H9 (cell line): ENCODE results near the gene SMARCA2. TPM values are rescaled to one million over a fixed set of nuclear protein-coding genes. Genes with fewer than 3 reads are reported as not detected.

ENCODE experiments used
- DNase-seq: peaks from one replicate; pipeline ENCODE4 v3.0.0-alpha.2; 2017
- H2AFZ ChIP-seq: one replicate; pipeline ENCODE4 v1.6.1; 2013; ENCODE audit warnings: mild to moderate bottlenecking, low read length, control low read depth, moderate library complexity
- H2AK5ac ChIP-seq: 2 replicates; pipeline ENCODE4 v1.6.1; 2013; ENCODE audit warnings: low read length, control low read depth, mixed read lengths; ENCODE audit not compliant: insufficient read length
- H2BK120ac ChIP-seq: one replicate; pipeline ENCODE4 v1.6.1; 2013; ENCODE audit warnings: low read depth, mild to moderate bottlenecking, low read length, control low read depth, inconsistent platforms; ENCODE audit not compliant: poor library complexity, severe bottlenecking
- H2BK12ac ChIP-seq: 2 replicates; pipeline ENCODE4 v1.6.1; 2013; ENCODE audit warnings: low read length, control low read depth, mixed read lengths, low read depth; ENCODE audit not compliant: insufficient read length
- H2BK15ac ChIP-seq: 2 replicates; pipeline ENCODE4 v1.6.1; 2013; ENCODE audit warnings: low read depth, low read length, control low read depth
- H2BK20ac ChIP-seq: one replicate; pipeline ENCODE4 v1.6.1; 2013; ENCODE audit warnings: low read depth, mild to moderate bottlenecking, low read length, control low read depth, inconsistent platforms; ENCODE audit not compliant: poor library complexity, severe bottlenecking
- H2BK5ac ChIP-seq: 2 replicates; pipeline ENCODE4 v1.6.1; 2013; ENCODE audit warnings: low read length, control low read depth, mixed read lengths; ENCODE audit not compliant: insufficient read length
- H3K14ac ChIP-seq: 2 replicates; pipeline ENCODE4 v1.6.1; 2013; ENCODE audit warnings: low read length, control low read depth; ENCODE audit not compliant: insufficient read depth
- H3K18ac ChIP-seq: 2 replicates; pipeline ENCODE4 v1.6.1; 2013; ENCODE audit warnings: low read depth, mild to moderate bottlenecking, mixed read lengths, low read length, control low read depth; ENCODE audit not compliant: insufficient read length
- H3K23ac ChIP-seq: 2 replicates; pipeline ENCODE4 v1.6.1; 2013; ENCODE audit warnings: low read length, control low read depth, mixed read lengths, low read depth; ENCODE audit not compliant: insufficient read length
- H3K23me2 ChIP-seq: 2 replicates; pipeline ENCODE4 v1.6.1; 2013; ENCODE audit warnings: low read depth, mild to moderate bottlenecking, mixed read lengths, low read length, control low read depth; ENCODE audit not compliant: insufficient read length, poor library complexity, severe bottlenecking
- H3K27ac ChIP-seq: 2 replicates; pipeline ENCODE4 v1.5.1; 2013; ENCODE audit warnings: low read length, control low read depth, mixed read lengths, low read depth; ENCODE audit not compliant: insufficient read length
- H3K27me3 ChIP-seq: 2 replicates; pipeline ENCODE4 v1.6.1; 2013; ENCODE audit warnings: low read length, control low read depth, inconsistent platforms; ENCODE audit not compliant: insufficient read depth
- H3K4ac ChIP-seq: 2 replicates; pipeline ENCODE4 v1.6.1; 2013; ENCODE audit warnings: low read depth, mild to moderate bottlenecking, control low read depth, inconsistent platforms, low read length, moderate library complexity
- H3K4me1 ChIP-seq: 2 replicates; pipeline ENCODE4 v1.6.1; 2013; ENCODE audit warnings: low read length, control low read depth, inconsistent platforms; ENCODE audit not compliant: insufficient read depth
- H3K4me2 ChIP-seq: 2 replicates; pipeline ENCODE4 v1.6.1; 2013; ENCODE audit warnings: low read length, control low read depth, mixed read lengths; ENCODE audit not compliant: insufficient read length, insufficient read depth
- H3K56ac ChIP-seq: 2 replicates; pipeline ENCODE4 v1.6.1; 2013; ENCODE audit warnings: low read depth, mild to moderate bottlenecking, mixed read lengths, low read length, control low read depth; ENCODE audit not compliant: insufficient read length
- H3K79me1 ChIP-seq: 2 replicates; pipeline ENCODE4 v1.6.1; 2013; ENCODE audit warnings: low read depth, mild to moderate bottlenecking, moderate library complexity, low read length, control low read depth, inconsistent platforms; ENCODE audit not compliant: insufficient read depth, poor library complexity, severe bottlenecking
- H3K79me2 ChIP-seq: 2 replicates; pipeline ENCODE4 v1.6.1; 2013; ENCODE audit warnings: low read length, control low read depth, inconsistent platforms; ENCODE audit not compliant: insufficient read depth
- H3K9ac ChIP-seq: 2 replicates; pipeline ENCODE4 v1.6.1; 2013; ENCODE audit warnings: low read length, control low read depth, mixed read lengths; ENCODE audit not compliant: insufficient read length; ENCODE audit errors: extremely low read depth
- H3K9me3 ChIP-seq: one replicate; pipeline ENCODE4 v1.6.1; 2013; ENCODE audit warnings: low read depth, low read length, inconsistent platforms; ENCODE audit not compliant: control insufficient read depth
- H3T11ph ChIP-seq: one replicate; pipeline ENCODE4 v1.6.1; 2013; ENCODE audit warnings: mild to moderate bottlenecking, low read length, control low read depth, inconsistent platforms
- H4K20me1 ChIP-seq: one replicate; pipeline ENCODE4 v1.6.1; 2013; ENCODE audit not compliant: control insufficient read depth, insufficient read length, insufficient read depth
- H4K5ac ChIP-seq: 2 replicates; pipeline ENCODE4 v1.6.1; 2013; ENCODE audit warnings: low read depth, mild to moderate bottlenecking, mixed read lengths, low read length, control low read depth; ENCODE audit not compliant: insufficient read length
- H4K8ac ChIP-seq: replicated peaks from 2 replicates; pipeline ENCODE4 v1.6.1; 2013; ENCODE audit warnings: low read length, control low read depth, mixed read lengths, low read depth; ENCODE audit not compliant: insufficient read length
- H4K91ac ChIP-seq: 2 replicates; pipeline ENCODE4 v1.6.1; 2013; ENCODE audit warnings: low read depth, mild to moderate bottlenecking, moderate library complexity, mixed read lengths, low read length, control low read depth; ENCODE audit not compliant: insufficient read length
- H3K27ac Mint-ChIP-seq, 3 experiments: 2 replicates in 2 of 3; 3 replicates in 1 of 3; pipeline ENCODE4 v1.8.0; 2020 to 2021; ENCODE audit warnings: mixed read lengths in 3 of 3, mild to moderate bottlenecking in 1 of 3, moderate library complexity in 1 of 3
- H3K27me3 Mint-ChIP-seq: 2 replicates; pipeline ENCODE4 v1.8.0; 2021; ENCODE audit warnings: low read depth, mild to moderate bottlenecking, moderate library complexity, mixed read lengths
- H3K36me3 Mint-ChIP-seq, 3 experiments: 2 replicates in 2 of 3; 3 replicates in 1 of 3; pipeline ENCODE4 v1.8.0; 2020 to 2021; ENCODE audit warnings: low read depth in 3 of 3, mixed read lengths in 3 of 3; ENCODE audit not compliant: insufficient read depth in 1 of 3
- H3K4me1 Mint-ChIP-seq, 2 experiments: 2 replicates each; pipeline ENCODE4 v1.8.0; 2020; ENCODE audit warnings: mixed read lengths in 2 of 2
- H3K4me3 Mint-ChIP-seq, 2 experiments: 2 replicates in 1 of 2; 3 replicates in 1 of 2; pipeline ENCODE4 v1.8.0; 2020 to 2021; ENCODE audit warnings: mild to moderate bottlenecking in 2 of 2, mixed read lengths in 2 of 2, moderate library complexity in 1 of 2
- H3K9me3 Mint-ChIP-seq, 2 experiments: 2 replicates in 1 of 2; 3 replicates in 1 of 2; pipeline ENCODE4 v1.8.0; 2020; ENCODE audit warnings: mild to moderate bottlenecking in 2 of 2, mixed read lengths in 2 of 2, moderate library complexity in 1 of 2
- CTCF ChIP-seq: fragments of 200-600 bp; sonication (generic); conservative IDR thresholded peaks from 3 replicates; pipeline ENCODE4 v1.8.0; 2021; ENCODE audit warnings: antibody characterized with exemption, mild to moderate bottlenecking
- WGBS: extraction: QIAGEN DNeasy Blood & Tissue Kit; methylation state at CpG from one replicate; pipeline ENCODE4 v1.1.7; 2013; ENCODE audit warnings: missing lambda C conversion rate, low lambda C conversion rate, mixed read lengths; ENCODE audit not compliant: insufficient read length; ENCODE audit errors: extremely low coverage; 5-methylcytosine and 5-hydroxymethylcytosine counted together
- total RNA-seq: library from RNA; stranded (reverse); gene quantifications from 2 replicates; pipeline ENCODE4 v1.2.1, GENCODE V29; 2021

SMARCA2 gene
- total RNA-seq, 1 experiment from 2014 or later, result 15.3 TPM

DNA sequence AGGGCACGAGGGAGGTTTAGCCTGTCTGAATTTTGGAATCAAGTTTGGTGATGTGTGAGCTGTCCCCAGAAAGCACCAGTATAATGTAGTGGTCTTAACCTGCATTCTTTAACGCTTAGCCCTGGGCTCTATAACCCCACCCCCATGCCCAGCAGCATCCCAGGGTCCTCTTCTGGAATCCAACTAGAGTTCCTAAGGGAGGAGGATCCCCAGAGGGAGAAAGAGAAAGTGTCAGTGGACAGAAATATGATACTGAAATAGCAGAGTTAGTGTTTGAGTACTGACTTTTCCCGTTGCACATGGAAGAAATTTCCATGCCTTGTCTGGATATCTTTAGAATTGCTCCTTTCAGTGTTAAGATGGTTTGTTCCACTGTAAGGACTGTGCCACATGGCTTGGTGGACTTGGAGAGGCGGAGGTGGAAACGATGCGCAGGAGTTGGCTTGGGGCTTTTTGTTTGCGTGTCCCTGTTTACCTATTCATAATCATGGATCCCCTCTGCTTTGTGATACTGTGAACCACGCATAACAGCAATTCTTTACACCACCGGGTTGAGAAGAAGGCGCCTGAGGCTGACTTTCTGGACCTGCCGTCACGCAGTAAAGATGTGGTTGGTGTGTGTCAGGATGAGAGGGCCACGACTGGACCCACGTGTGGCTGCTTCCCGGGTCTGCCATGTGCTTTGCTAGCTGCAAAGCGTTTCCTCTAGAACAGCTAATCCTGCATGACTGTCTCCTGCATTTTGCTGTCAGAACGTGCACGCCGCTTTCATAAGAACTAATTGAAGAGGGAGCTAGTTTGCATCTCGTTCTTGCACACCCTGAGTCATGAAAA, 142.3 kb downstream of the SMARCA2 start:
- no peak for TF ChIP-seq CTCF
- peak overlapping the region; percentile 79; the same call in 1 of the 2 replicates for H3K14ac ChIP-seq
- peak overlapping the region; percentile 87 for H3K27ac ChIP-seq
- H4K20me1 ChIP-seq, result no peaks in the 10 kb centered on the region
- peak overlapping the region; percentile 40 for H2BK120ac ChIP-seq
- H3K27me3 ChIP-seq, result no peaks in the 10 kb centered on the region
- no peaks in the 10 kb centered on the region for H3K79me2 ChIP-seq
- no peak overlapping the region for H3T11ph ChIP-seq
- H2BK12ac ChIP-seq, result peak overlapping the region; percentile 25
- H2BK5ac ChIP-seq, result peak overlapping the region; percentile 24
- no peak overlapping the region for H4K5ac ChIP-seq
- H2AK5ac ChIP-seq, result no peak overlapping the region
- WGBS, result no CpG with 5 or more reads among the region's 20 CpGs
- H3K27me3 Mint-ChIP-seq, result no peaks in the 10 kb centered on the region
- H3K79me1 ChIP-seq, result no peaks in the 10 kb centered on the region
- H3K4me3 Mint-ChIP-seq, result peak overlapping the region; percentile 55 to 71; a peak in 4 of 5 replicates
- DNase-seq, result peak; percentile 37
- H3K4me1 Mint-ChIP-seq, result peaks cover 54 to 58% of the 10 kb centered on the region in 2 experiments
- H3K23ac ChIP-seq, result no peak overlapping the region
- no peak overlapping the region for H3K56ac ChIP-seq
- H3K18ac ChIP-seq, result peak overlapping the region; percentile 31
- H3K9me3 ChIP-seq, result no peaks in the 10 kb centered on the region
- no peak overlapping the region for H4K91ac ChIP-seq
- no peak overlapping the region for H4K8ac ChIP-seq
- no peak overlapping the region for H2BK20ac ChIP-seq
- H3K4me1 ChIP-seq, result peaks cover 8% of the 10 kb centered on the region; the same call in 1 of the 2 replicates
- H3K4me2 ChIP-seq, result no peak overlapping the region
- peak overlapping the region; percentile 30 for H3K9ac ChIP-seq
- no peak overlapping the region for H2AFZ ChIP-seq
- H3K23me2 ChIP-seq, result no peaks in the 10 kb centered on the region
- no peak overlapping the region for H3K4ac ChIP-seq
- H3K9me3 Mint-ChIP-seq, result no peaks in the 10 kb centered on the region; a peak in 1 of 5 replicates
- no peak overlapping the region for H2BK15ac ChIP-seq
- peak overlapping the region; percentile 93 to 99 (median 98) for H3K27ac Mint-ChIP-seq
- H3K36me3 Mint-ChIP-seq, result no peaks in the 10 kb centered on the region
